HG03457 (cell line): ENCODE data around the gene DCANP1.

Source experiments
- ATAC-seq: cut with Tn5 transposase; IDR thresholded peaks from one replicate; pipeline ENCODE4 v1.9.1; 2021; ENCODE audit warnings: moderate number of reproducible peaks; ENCODE audit not compliant: unreplicated experiment

The DCANP1 gene

GRCh38 chr5:135442431-135443160, 4.6 kb downstream of the DCANP1 start:
- no peak for ATAC-seq

- no peak for ATAC-seq
Observed at GRCh38 chr5:135441919-135442318, 5.2 kb downstream of the DCANP1 start.

- no peak for ATAC-seq
Observed at GRCh38 chr5:135441350-135441831, 5.8 kb downstream of the DCANP1 start.

- no peak for ATAC-seq
Observed at GRCh38 chr5:135440916-135441315, 6.2 kb downstream of the DCANP1 start.

GRCh38 chr5:135439231-135440205, 7.6 kb downstream of the DCANP1 start:
- no peak for ATAC-seq

GRCh38 chr5:135438636-135439221, 8.4 kb downstream of the DCANP1 start:
- no peak for ATAC-seq

- ATAC-seq, result no peak
Observed at GRCh38 chr5:135437796-135438560, 9.2 kb downstream of the DCANP1 start.

GRCh38 chr5:135437422-135437795, 9.7 kb downstream of the DCANP1 start:
- ATAC-seq, result no peak

GRCh38 chr5:135436951-135437418, 10.2 kb downstream of the DCANP1 start:
- ATAC-seq, result no peak

- ATAC-seq, result no peak
Observed at GRCh38 chr5:135435467-135436330, 11.4 kb downstream of the DCANP1 start.

- no peak for ATAC-seq
Observed at GRCh38 chr5:135434591-135435466, 12.3 kb downstream of the DCANP1 start.

GRCh38 chr5:135433681-135434426, 13.3 kb downstream of the DCANP1 start:
- no peak for ATAC-seq

- no peak for ATAC-seq
Observed at GRCh38 chr5:135432113-135432512, 15.0 kb downstream of the DCANP1 start.

GRCh38 chr5:135430135-135430437, 17.1 kb downstream of the DCANP1 start:
- no peak for ATAC-seq

- ATAC-seq, result no peak
Observed at GRCh38 chr5:135429301-135430134, 17.6 kb downstream of the DCANP1 start.

GRCh38 chr5:135428586-135428985, 18.6 kb downstream of the DCANP1 start:
- no peak for ATAC-seq
